Upper lobe of left lung (tissue), 4 donors: ENCODE data around the gene TMEM132D.

Experiments used
- POLR2A ChIP-seq, 4 donors: fragments of 450-650 bp; IDR thresholded peaks; one replicate each; pipeline ENCODE4 v1.5.1; 2016 to 2017; ENCODE audit warnings: antibody characterized with exemption in 4 of 4, mild to moderate bottlenecking in 2 of 4
- POLR2AphosphoS5 ChIP-seq, 2 donors: sonication (generic); formaldehyde crosslinking; IDR thresholded peaks; one replicate each; pipeline ENCODE4 v1.5.1; 2017; ENCODE audit warnings: antibody characterized with exemption in 2 of 2
- TF ChIP-seq, protein P1 (sequence below), 6 experiments: fragments of 450-650 bp in 4 of 6; fragments of 200-600 bp in 2 of 6; sonication (generic) in 2 of 6; IDR thresholded peaks; one replicate each; pipeline ENCODE4 v1.5.1; 2016 to 2019; ENCODE audit warnings: antibody characterized with exemption in 6 of 6

DNA sequence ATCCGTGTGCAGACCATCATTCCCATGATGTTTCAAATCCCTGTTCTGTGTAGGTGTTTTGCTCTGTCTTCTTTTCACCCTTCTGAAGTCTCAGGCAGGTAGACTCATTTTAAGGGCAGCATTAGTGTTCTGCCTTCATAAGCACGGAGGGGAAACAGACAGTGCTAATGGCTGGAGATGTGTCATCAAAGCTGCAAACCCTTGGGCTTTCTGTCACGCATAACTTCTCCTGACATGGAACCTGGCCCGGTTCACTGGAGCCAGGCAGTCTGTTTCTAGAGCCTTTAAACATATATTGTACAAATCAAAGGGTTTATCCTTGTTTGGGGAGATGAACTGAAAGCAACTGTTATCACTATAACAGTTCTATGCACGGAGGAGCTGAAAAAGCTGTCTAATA, 141.4 kb downstream of the TMEM132D start:
- TF ChIP-seq, protein P1, sequence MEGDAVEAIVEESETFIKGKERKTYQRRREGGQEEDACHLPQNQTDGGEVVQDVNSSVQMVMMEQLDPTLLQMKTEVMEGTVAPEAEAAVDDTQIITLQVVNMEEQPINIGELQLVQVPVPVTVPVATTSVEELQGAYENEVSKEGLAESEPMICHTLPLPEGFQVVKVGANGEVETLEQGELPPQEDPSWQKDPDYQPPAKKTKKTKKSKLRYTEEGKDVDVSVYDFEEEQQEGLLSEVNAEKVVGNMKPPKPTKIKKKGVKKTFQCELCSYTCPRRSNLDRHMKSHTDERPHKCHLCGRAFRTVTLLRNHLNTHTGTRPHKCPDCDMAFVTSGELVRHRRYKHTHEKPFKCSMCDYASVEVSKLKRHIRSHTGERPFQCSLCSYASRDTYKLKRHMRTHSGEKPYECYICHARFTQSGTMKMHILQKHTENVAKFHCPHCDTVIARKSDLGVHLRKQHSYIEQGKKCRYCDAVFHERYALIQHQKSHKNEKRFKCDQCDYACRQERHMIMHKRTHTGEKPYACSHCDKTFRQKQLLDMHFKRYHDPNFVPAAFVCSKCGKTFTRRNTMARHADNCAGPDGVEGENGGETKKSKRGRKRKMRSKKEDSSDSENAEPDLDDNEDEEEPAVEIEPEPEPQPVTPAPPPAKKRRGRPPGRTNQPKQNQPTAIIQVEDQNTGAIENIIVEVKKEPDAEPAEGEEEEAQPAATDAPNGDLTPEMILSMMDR (IDR thresholded peaks at IDR 0.05): no peak
- TF ChIP-seq POLR2AphosphoS5 (IDR thresholded peaks at IDR 0.05) (no peak), POLR2A (IDR thresholded peaks at IDR 0.05) (no peak)
